ENCODE measurements around the gene ZBTB5. TPM values are rescaled to one million over a fixed set of nuclear protein-coding genes. Genes with fewer than 3 reads are reported as not detected.

ZBTB5 gene
- total RNA-seq, 1 experiment from 2014 or later, result 8.8 TPM

DNA sequence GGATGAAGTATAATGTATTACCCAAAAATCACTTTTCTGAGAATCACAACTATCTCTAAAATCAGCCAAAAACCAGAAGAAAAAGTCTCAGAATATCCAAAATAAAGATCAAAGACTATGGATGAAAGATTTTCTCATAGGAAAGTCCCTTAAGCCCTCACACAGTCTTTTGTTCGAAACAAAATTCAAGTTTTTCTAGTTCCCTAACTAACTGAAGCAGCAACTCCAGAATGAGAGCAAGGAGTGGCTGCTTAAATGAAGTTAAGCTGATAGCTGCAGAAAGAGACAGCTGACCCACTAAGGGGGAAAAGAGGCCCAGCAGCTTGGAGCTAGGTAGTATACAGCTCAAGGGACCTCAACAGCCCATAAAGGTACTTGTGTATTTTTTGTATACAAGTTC is 8.4 kb downstream of the ZBTB5 start:
- H3K36me3 ChIP-seq (ENCODE audit: low read depth), result no peaks in the 10 kb centered on the region
- H3K79me2 ChIP-seq (ENCODE audit: low read depth), result peaks cover 89% of the 10 kb centered on the region
- DNase-seq, result no peak
- ChIA-PET POLR2A (ENCODE audit: unreplicated experiment) (no interaction called here), CTCF (interaction anchor here (0.6 kb wide), 1 partner anchor 91 kb away, joined by 11 read pairs; no protein-coding TSS in a partner anchor)
- no peak overlapping the region for H3K4me3 ChIP-seq
- H4K20me1 ChIP-seq (ENCODE audit: insufficient read depth), result no peaks in the 10 kb centered on the region; the same call in 1 of the 2 replicates
- H2AFZ ChIP-seq, result no peak overlapping the region
- no peaks in the 10 kb centered on the region for H3K27me3 ChIP-seq (ENCODE audit: insufficient read depth, low read depth)
- TF ChIP-seq CTCF (conservative IDR thresholded peaks at IDR 0.05) (no peak), EZH2 (IDR thresholded peaks at IDR 0.05; ENCODE audit: low read depth) (no peak)
- intact Hi-C loops (cut with micrococcal nuclease; ENCODE audit: unreplicated experiment), result no loop called here
- no peaks in the 10 kb centered on the region for H3K9me2 ChIP-seq (ENCODE audit: insufficient read depth)
- no peaks in the 10 kb centered on the region for H3K9me3 ChIP-seq (ENCODE audit: insufficient read depth, low read depth)
- H3K4me2 ChIP-seq, result no peak overlapping the region
- BruUV-seq (replicated peaks), result no TSS peak
- H3K4me1 ChIP-seq (replicated peaks; ENCODE audit: insufficient read depth), result peaks cover 16% of the 10 kb centered on the region
- no peak overlapping the region for H3K27ac ChIP-seq
- 0 out of 2 replicates have a peak, but pooled peaks cover 7% of the 10 kb centered on the region for H3F3A ChIP-seq (ENCODE audit: insufficient read depth, low read depth)

DNA sequence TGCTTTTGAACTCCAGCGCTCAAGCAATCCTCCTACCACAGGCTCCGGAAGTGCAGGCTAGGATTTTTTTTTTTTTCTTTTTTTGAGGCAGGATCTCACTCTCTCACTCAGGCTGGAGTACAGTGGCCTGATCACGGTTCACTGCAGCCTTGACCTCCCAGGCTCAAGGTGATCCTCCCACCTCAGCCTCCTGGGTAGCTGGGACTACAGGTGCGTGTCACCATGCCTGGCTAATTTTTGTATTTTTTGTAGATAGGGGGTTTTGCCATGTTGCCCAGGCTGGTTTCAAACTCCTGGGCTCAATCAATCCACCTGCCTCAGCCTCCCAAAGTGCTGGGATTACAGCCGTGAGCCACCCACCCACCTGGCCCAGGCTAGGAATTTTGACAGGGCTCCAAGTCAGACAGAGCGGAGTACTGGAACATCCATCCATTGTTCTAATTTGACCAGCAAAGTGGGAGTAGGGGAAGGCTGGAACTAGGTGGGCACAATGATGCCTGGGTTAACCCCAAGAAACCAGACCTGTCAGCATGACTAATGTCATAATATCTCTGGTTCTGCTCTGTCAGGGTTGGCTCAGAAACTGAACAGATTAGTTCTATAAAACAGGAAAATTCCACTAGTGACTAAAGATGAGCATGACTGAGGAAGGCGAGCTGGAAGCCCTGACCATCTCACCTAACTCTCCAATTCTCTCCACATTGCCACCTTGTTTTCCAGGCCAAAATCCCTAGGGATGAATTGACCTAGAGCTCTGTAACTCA is 9.2 kb downstream of the ZBTB5 start:
- no TSS peak for BruUV-seq (replicated peaks)
- CTCF ChIA-PET, result no interaction called here

GRCh38 chr9:37454238-37454637 is 11.0 kb downstream of the ZBTB5 start:
- Histone ChIP-seq H3K4me1 (replicated peaks; ENCODE audit: insufficient read depth) (peaks cover 16% of the 10 kb centered on the region), H3F3A (ENCODE audit: insufficient read depth, low read depth) (0 out of 2 replicates have a peak, but pooled peaks cover 7% of the 10 kb centered on the region), H2AFZ (no peak overlapping the region), H3K27me3 (ENCODE audit: insufficient read depth, low read depth) (no peaks in the 10 kb centered on the region), H3K9me2 (ENCODE audit: insufficient read depth) (no peaks in the 10 kb centered on the region), H3K27ac (peak overlapping the region; percentile 57), H3K9me3 (ENCODE audit: insufficient read depth, low read depth) (no peaks in the 10 kb centered on the region), H3K4me3 (no peak overlapping the region), H4K20me1 (ENCODE audit: insufficient read depth) (no peaks in the 10 kb centered on the region; the same call in 1 of the 2 replicates), H3K79me2 (ENCODE audit: low read depth) (peaks cover 72% of the 10 kb centered on the region), H3K4me2 (peak overlapping the region; percentile 54), H3K36me3 (ENCODE audit: low read depth) (no peaks in the 10 kb centered on the region)
- no TSS peak for BruUV-seq (replicated peaks)
- TF ChIP-seq CTCF (conservative IDR thresholded peaks at IDR 0.05), result no peak
- TF ChIP-seq EZH2 (IDR thresholded peaks at IDR 0.05; ENCODE audit: low read depth), result no peak
- POLR2A ChIA-PET (ENCODE audit: unreplicated experiment), result no interaction called here
- DNase-seq, result no peak
- CTCF ChIA-PET, result no interaction called here
- intact Hi-C loops (cut with micrococcal nuclease; ENCODE audit: unreplicated experiment), result no loop called here

More for the DNA sequence above, 9.2 kb downstream of the ZBTB5 start:
- Histone ChIP-seq H3K4me1 (replicated peaks; ENCODE audit: insufficient read depth) (peaks cover 16% of the 10 kb centered on the region), H3K79me2 (ENCODE audit: low read depth) (peaks cover 86% of the 10 kb centered on the region), H3K9me3 (ENCODE audit: insufficient read depth, low read depth) (no peaks in the 10 kb centered on the region), H3F3A (ENCODE audit: insufficient read depth, low read depth) (0 out of 2 replicates have a peak, but pooled peaks cover 7% of the 10 kb centered on the region), H3K9me2 (ENCODE audit: insufficient read depth) (no peaks in the 10 kb centered on the region), H3K36me3 (ENCODE audit: low read depth) (no peaks in the 10 kb centered on the region), H3K4me2 (no peak overlapping the region), H4K20me1 (ENCODE audit: insufficient read depth) (no peaks in the 10 kb centered on the region; the same call in 1 of the 2 replicates), H3K4me3 (no peak overlapping the region), H3K27ac (no peak overlapping the region), H3K27me3 (ENCODE audit: insufficient read depth, low read depth) (no peaks in the 10 kb centered on the region), H2AFZ (no peak overlapping the region)
- TF ChIP-seq CTCF (conservative IDR thresholded peaks at IDR 0.05) (no peak), EZH2 (IDR thresholded peaks at IDR 0.05; ENCODE audit: low read depth) (no peak)
- intact Hi-C loops (cut with micrococcal nuclease; ENCODE audit: unreplicated experiment), result no loop called here
- POLR2A ChIA-PET (ENCODE audit: unreplicated experiment), result no interaction called here
- DNase-seq, result no peak

Data from PC-9 (cell line).